GM19452 (cell line): ENCODE results near the gene FMNL2.

Experiments used
- ATAC-seq: cut with Tn5 transposase; IDR thresholded peaks from one replicate; pipeline ENCODE4 v1.9.1; 2021; ENCODE audit not compliant: unreplicated experiment

FMNL2 gene

GRCh38 chr2:152444448-152444847 lies 109.5 kb downstream of the FMNL2 start:
- no peak for ATAC-seq

GRCh38 chr2:152445375-152445774 lies 110.4 kb downstream of the FMNL2 start:
- ATAC-seq: no peak

- ATAC-seq: no peak
Measured at GRCh38 chr2:152445791-152446201, 110.8 kb downstream of the FMNL2 start.

- no peak for ATAC-seq
Measured at GRCh38 chr2:152446213-152446612, 111.2 kb downstream of the FMNL2 start.

GRCh38 chr2:152447897-152448296 lies 112.9 kb downstream of the FMNL2 start:
- no peak for ATAC-seq

- no peak for ATAC-seq
Measured at GRCh38 chr2:152448606-152449005, 113.6 kb downstream of the FMNL2 start.

- no peak for ATAC-seq
Measured at GRCh38 chr2:152449578-152449977, 114.6 kb downstream of the FMNL2 start.

GRCh38 chr2:152450176-152450575 lies 115.2 kb downstream of the FMNL2 start:
- ATAC-seq: no peak

GRCh38 chr2:152452256-152452973 lies 117.4 kb downstream of the FMNL2 start:
- no peak for ATAC-seq

GRCh38 chr2:152453129-152453911 lies 118.3 kb downstream of the FMNL2 start:
- ATAC-seq: no peak

GRCh38 chr2:152454371-152454770 lies 119.4 kb downstream of the FMNL2 start:
- ATAC-seq: no peak

- no peak for ATAC-seq
Measured at GRCh38 chr2:152454960-152455359, 120.0 kb downstream of the FMNL2 start.

- ATAC-seq: no peak
Measured at GRCh38 chr2:152455738-152456137, 120.8 kb downstream of the FMNL2 start.

- ATAC-seq: no peak
Measured at GRCh38 chr2:152456262-152456661, 121.3 kb downstream of the FMNL2 start.

- no peak for ATAC-seq
Measured at GRCh38 chr2:152458441-152458940, 123.5 kb downstream of the FMNL2 start.

GRCh38 chr2:152459091-152459490 lies 124.1 kb downstream of the FMNL2 start:
- ATAC-seq: no peak

GRCh38 chr2:152460567-152460966 lies 125.6 kb downstream of the FMNL2 start:
- ATAC-seq: no peak

GRCh38 chr2:152462120-152462519 lies 127.1 kb downstream of the FMNL2 start:
- no peak for ATAC-seq

- ATAC-seq: no peak
Measured at GRCh38 chr2:152462779-152463178, 127.8 kb downstream of the FMNL2 start.

GRCh38 chr2:152464851-152465470 lies 130.0 kb downstream of the FMNL2 start:
- ATAC-seq: no peak

GRCh38 chr2:152465541-152465940 lies 130.6 kb downstream of the FMNL2 start:
- ATAC-seq: no peak

GRCh38 chr2:152466041-152466440 lies 131.1 kb downstream of the FMNL2 start:
- no peak for ATAC-seq
